ENCODE data around the gene LRRN4. TPM values are rescaled to one million over a fixed set of nuclear protein-coding genes. Genes with fewer than 3 reads are reported as not detected.
A peak's percentile ranks its signal among the peaks of the same experiment; 100 is the strongest.
"Not testable (repeated sequence)": the region's sequence is repeated elsewhere in the genome, so short reads cannot be mapped to it uniquely, and the experiment has no call there.

LRRN4 gene
- total RNA-seq, 1 donor from 2014 or later: not detected

DNA sequence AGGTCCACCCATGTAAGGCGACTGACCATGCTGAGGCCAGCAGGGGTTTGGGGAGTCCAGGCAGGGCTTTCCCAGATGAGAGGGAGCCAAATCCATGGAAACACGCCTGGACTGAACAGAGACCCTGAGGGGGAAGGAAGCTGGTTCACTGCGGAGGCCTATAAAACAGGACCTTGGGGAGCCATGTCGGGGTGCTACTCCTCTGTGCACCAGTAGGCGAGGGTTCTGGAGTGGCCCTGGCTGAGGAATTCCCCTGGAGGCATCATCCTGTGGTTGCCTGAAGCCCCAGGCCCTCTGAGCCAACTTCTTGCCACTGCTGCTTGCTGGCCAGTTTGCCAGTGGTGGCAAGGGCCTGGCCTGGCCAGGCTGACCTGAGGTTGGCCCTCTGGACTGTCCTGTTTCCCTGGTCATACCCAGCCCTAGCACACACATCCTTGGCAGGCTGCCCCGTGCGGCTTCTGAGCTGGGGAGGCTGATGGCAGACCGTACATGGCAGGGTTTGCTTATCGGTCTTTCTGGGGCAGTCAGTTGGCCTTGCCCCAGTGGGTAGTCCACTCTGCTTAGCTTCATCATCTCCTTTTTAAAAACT is 2.2 kb upstream of the LRRN4 start:
- no peaks in the 10 kb centered on the region for H3K36me3 Mint-ChIP-seq (ENCODE audit: unreplicated experiment)
- H3K4me3 Mint-ChIP-seq (ENCODE audit: unreplicated experiment): no peak overlapping the region
- TF ChIP-seq, protein P1, sequence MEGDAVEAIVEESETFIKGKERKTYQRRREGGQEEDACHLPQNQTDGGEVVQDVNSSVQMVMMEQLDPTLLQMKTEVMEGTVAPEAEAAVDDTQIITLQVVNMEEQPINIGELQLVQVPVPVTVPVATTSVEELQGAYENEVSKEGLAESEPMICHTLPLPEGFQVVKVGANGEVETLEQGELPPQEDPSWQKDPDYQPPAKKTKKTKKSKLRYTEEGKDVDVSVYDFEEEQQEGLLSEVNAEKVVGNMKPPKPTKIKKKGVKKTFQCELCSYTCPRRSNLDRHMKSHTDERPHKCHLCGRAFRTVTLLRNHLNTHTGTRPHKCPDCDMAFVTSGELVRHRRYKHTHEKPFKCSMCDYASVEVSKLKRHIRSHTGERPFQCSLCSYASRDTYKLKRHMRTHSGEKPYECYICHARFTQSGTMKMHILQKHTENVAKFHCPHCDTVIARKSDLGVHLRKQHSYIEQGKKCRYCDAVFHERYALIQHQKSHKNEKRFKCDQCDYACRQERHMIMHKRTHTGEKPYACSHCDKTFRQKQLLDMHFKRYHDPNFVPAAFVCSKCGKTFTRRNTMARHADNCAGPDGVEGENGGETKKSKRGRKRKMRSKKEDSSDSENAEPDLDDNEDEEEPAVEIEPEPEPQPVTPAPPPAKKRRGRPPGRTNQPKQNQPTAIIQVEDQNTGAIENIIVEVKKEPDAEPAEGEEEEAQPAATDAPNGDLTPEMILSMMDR (IDR thresholded peaks at IDR 0.05): no peak
- peaks cover 13% of the 10 kb centered on the region for H3K4me1 Mint-ChIP-seq (ENCODE audit: unreplicated experiment)
- H3K9me3 Mint-ChIP-seq (ENCODE audit: unreplicated experiment): no peaks in the 10 kb centered on the region
- DNase-seq (ENCODE audit: extremely low spot score, unreplicated experiment): no peak
- H3K27ac Mint-ChIP-seq (ENCODE audit: unreplicated experiment): no peak overlapping the region
- peaks cover 21% of the 10 kb centered on the region for H3K27me3 Mint-ChIP-seq (ENCODE audit: unreplicated experiment)

DNA sequence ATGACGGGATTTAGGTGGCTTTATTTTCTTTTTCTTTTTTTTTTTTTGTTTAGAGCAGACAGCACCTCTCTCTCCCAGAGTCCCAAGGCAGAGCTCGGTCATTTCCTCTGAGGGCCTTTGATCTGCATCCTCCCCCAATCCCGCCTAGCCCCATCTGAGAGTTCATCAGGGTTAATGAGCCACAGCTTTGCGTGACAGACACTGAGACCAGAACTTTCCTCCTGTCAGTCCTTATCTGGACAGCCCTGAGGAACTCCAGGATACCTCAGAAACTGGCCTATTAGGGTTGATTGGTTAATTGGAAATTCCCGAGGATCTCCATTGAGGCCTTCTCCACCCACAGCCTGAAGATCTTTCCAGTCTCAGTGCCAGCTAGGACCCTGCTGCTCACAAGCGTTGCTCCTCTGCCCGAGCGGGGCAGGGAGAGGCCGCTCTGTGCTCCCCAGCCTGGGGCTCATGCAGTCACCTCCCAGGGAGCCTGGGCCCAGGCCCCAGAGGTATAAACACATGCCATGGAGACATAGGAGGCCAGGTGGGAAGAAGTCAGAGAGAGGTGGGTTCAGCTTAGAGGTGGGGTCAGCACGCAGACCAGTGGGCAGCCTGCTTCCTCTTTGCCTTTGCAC is 1.4 kb upstream of the LRRN4 start:
- peak; percentile 53 for DNase-seq (ENCODE audit: extremely low spot score, unreplicated experiment)
- Mint-ChIP-seq H3K4me1 (ENCODE audit: unreplicated experiment) (peaks cover 13% of the 10 kb centered on the region), H3K27ac (ENCODE audit: unreplicated experiment) (no peak overlapping the region), H3K27me3 (ENCODE audit: unreplicated experiment) (peaks cover 29% of the 10 kb centered on the region), H3K4me3 (ENCODE audit: unreplicated experiment) (no peak overlapping the region), H3K36me3 (ENCODE audit: unreplicated experiment) (no peaks in the 10 kb centered on the region), H3K9me3 (ENCODE audit: unreplicated experiment) (no peaks in the 10 kb centered on the region)
- TF ChIP-seq, protein P1 (IDR thresholded peaks at IDR 0.05): no peak

DNA sequence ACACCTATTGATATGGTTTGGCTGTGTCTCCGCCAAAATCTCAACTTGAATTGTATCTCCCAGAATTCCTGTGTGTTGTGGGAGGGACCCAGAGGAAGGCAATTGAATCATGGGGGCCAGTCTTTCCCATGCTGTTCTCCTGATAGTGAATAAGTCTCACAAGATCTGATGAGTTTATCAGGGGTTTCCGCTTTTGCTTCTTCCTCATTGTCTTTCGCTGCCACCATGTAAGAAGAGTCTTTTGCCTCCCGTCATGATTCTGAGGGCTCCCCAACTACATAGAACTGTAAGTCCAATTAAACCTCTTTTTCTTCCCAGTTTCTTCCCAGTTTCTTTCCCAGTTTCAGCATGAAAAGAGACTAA is 810 bp upstream of the LRRN4 start:
- peaks cover 13% of the 10 kb centered on the region for H3K4me1 Mint-ChIP-seq (ENCODE audit: unreplicated experiment)
- not testable (repeated sequence) for H3K27ac Mint-ChIP-seq (ENCODE audit: unreplicated experiment); H3K4me3 Mint-ChIP-seq (ENCODE audit: unreplicated experiment); H3K9me3 Mint-ChIP-seq (ENCODE audit: unreplicated experiment); H3K36me3 Mint-ChIP-seq (ENCODE audit: unreplicated experiment); DNase-seq (ENCODE audit: extremely low spot score, unreplicated experiment)
- peaks cover 31% of the 10 kb centered on the region for H3K27me3 Mint-ChIP-seq (ENCODE audit: unreplicated experiment)

DNA sequence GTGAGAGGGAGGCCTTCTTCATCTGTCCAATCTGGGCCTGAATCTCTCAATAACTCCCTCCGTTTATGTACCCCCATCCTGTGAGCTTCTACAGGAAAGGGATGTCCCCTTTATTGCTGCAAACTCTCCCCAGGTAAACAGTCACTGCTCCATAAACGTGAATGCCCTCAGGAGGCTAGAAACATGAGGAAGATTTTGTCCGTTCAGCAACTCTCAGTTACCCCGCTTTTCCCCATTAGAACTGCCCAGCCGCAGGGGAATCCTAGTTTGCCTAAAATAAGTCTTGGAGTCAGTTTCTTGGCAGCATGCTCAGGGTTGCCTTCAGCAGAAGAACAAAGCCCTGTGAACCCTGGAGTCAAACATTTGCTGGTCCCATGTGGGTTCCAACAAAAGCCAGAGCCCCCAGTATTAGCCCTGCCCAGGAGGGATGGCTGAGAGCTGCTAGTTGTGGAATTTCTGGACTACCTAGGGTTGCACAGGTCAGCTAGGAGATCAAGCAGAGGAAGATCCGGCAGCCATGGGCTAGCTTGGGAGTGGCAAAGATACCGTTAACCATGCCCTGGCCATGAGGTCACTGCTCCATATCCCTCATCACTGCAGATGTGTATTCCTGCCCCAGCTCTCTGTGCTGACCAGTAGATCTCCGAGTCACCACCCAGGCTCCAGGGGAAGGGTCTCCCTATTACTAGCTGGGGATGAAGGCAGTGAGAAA is 640 bp downstream of the LRRN4 start:
- peaks cover 2% of the 10 kb centered on the region for H3K9me3 Mint-ChIP-seq (ENCODE audit: unreplicated experiment)
- H3K4me3 Mint-ChIP-seq (ENCODE audit: unreplicated experiment): peak overlapping the region; percentile 49
- no peaks in the 10 kb centered on the region for H3K36me3 Mint-ChIP-seq (ENCODE audit: unreplicated experiment)
- peak; percentile 64 for DNase-seq (ENCODE audit: extremely low spot score, unreplicated experiment)
- H3K27me3 Mint-ChIP-seq (ENCODE audit: unreplicated experiment): peaks cover 23% of the 10 kb centered on the region
- no peak overlapping the region for H3K27ac Mint-ChIP-seq (ENCODE audit: unreplicated experiment)
- TF ChIP-seq, protein P1 (IDR thresholded peaks at IDR 0.05): no peak
- peaks cover 13% of the 10 kb centered on the region for H3K4me1 Mint-ChIP-seq (ENCODE audit: unreplicated experiment)

DNA sequence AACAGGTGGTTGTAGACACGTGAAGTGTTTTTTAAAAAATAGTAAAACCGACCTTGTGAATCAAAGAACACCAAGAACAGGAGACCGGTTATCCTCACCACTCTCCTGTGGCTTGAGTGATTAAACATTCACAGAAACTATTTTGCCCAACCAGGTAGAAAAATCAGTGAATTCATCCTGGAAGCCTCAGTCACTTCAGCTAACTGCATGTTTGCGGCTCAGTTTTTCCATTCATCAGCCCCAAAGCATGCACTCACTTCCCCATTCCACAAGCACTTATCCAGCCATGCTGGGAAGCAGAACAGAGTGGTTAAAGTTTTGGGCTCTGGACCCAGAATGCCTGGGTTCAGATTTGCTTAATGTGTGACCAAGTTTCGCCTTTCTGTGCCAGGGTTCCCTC is 2.4 kb downstream of the LRRN4 start:
- Mint-ChIP-seq H3K9me3 (ENCODE audit: unreplicated experiment) (peaks cover 3% of the 10 kb centered on the region), H3K27me3 (ENCODE audit: unreplicated experiment) (peaks cover 20% of the 10 kb centered on the region), H3K27ac (ENCODE audit: unreplicated experiment) (no peak overlapping the region), H3K4me3 (ENCODE audit: unreplicated experiment) (no peak overlapping the region), H3K4me1 (ENCODE audit: unreplicated experiment) (peaks cover 13% of the 10 kb centered on the region), H3K36me3 (ENCODE audit: unreplicated experiment) (no peaks in the 10 kb centered on the region)
- TF ChIP-seq, protein P1 (IDR thresholded peaks at IDR 0.05): no peak
- DNase-seq (ENCODE audit: extremely low spot score, unreplicated experiment): no peak
